ENCODE data around the gene HACD4.
A peak's percentile ranks its signal among the peaks of the same experiment; 100 is the strongest.

The HACD4 gene

GRCh38 chr9:20994486-20994885, 37.0 kb downstream of the HACD4 start:
- Mint-ChIP-seq H3K9me3 (no peaks in the 10 kb centered on the region), H3K27me3 (ENCODE audit: low read depth) (no peaks in the 10 kb centered on the region), H3K27ac (peak overlapping the region in 1 of 3 experiments; percentile 13), H3K4me3 (no peak overlapping the region), H3K36me3 (ENCODE audit: low read depth) (peaks cover 73% of the 10 kb centered on the region), H3K4me1 (no peaks in the 10 kb centered on the region)
- no peak for TF ChIP-seq CTCF (IDR thresholded peaks at IDR 0.05; ENCODE audit: unreplicated experiment in 3 of 3)

DNA sequence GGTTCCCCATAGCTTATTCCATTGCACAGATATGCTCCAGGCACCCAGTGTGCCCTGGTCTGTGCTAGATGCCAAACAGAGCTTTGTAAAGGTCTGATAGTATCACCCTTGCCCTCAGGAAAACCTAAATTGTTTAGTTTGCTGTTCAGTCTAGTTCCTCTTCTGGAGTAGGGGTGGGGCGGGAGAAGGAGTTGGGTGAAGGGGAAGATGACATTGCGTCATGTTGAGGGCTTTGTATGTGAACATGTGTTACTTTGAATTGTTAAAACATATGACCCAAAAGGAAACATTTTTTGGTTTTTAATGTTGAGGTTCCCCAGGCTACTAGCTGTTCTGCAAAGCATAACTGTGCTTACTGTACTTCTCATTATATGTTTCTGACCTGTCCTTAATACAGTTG, 40.6 kb downstream of the HACD4 start:
- Mint-ChIP-seq H3K27ac (peak overlapping the region in 1 of 3 experiments; percentile 38), H3K36me3 (ENCODE audit: low read depth) (peaks cover 77% of the 10 kb centered on the region), H3K9me3 (no peaks in the 10 kb centered on the region), H3K4me3 (no peak overlapping the region), H3K4me1 (peaks cover 14% of the 10 kb centered on the region), H3K27me3 (ENCODE audit: low read depth) (no peaks in the 10 kb centered on the region)
- no peak for TF ChIP-seq CTCF (IDR thresholded peaks at IDR 0.05; ENCODE audit: unreplicated experiment in 3 of 3)

GRCh38 chr9:20989923-20990341, 41.5 kb downstream of the HACD4 start:
- H3K4me1 Mint-ChIP-seq: peaks cover 14% of the 10 kb centered on the region
- H3K9me3 Mint-ChIP-seq: no peaks in the 10 kb centered on the region
- H3K27me3 Mint-ChIP-seq (ENCODE audit: low read depth): no peaks in the 10 kb centered on the region
- peaks cover 68% of the 10 kb centered on the region for H3K36me3 Mint-ChIP-seq (ENCODE audit: low read depth)
- no peak for TF ChIP-seq CTCF (IDR thresholded peaks at IDR 0.05; ENCODE audit: unreplicated experiment in 3 of 3)
- H3K4me3 Mint-ChIP-seq: no peak overlapping the region
- peak overlapping the region in 1 of 3 experiments; percentile 38 for H3K27ac Mint-ChIP-seq

GRCh38 chr9:20988671-20989315, 42.6 kb downstream of the HACD4 start:
- no peaks in the 10 kb centered on the region for H3K27me3 Mint-ChIP-seq (ENCODE audit: low read depth)
- peaks cover 60% of the 10 kb centered on the region for H3K36me3 Mint-ChIP-seq (ENCODE audit: low read depth)
- peaks cover 14% of the 10 kb centered on the region for H3K4me1 Mint-ChIP-seq
- H3K9me3 Mint-ChIP-seq: no peaks in the 10 kb centered on the region
- no peak overlapping the region for H3K4me3 Mint-ChIP-seq
- peak overlapping the region in 2 of 3 experiments; percentile 27 to 53 for H3K27ac Mint-ChIP-seq
- no peak for TF ChIP-seq CTCF (IDR thresholded peaks at IDR 0.05; ENCODE audit: unreplicated experiment in 3 of 3)

- TF ChIP-seq CTCF (IDR thresholded peaks at IDR 0.05; ENCODE audit: unreplicated experiment in 3 of 3): no peak
- H3K27me3 Mint-ChIP-seq (ENCODE audit: low read depth): no peaks in the 10 kb centered on the region
- H3K27ac Mint-ChIP-seq: peak overlapping the region in 2 of 3 experiments; percentile 9 to 18
- peaks cover 60% of the 10 kb centered on the region for H3K36me3 Mint-ChIP-seq (ENCODE audit: low read depth)
- H3K4me3 Mint-ChIP-seq: no peak overlapping the region
- peaks cover 14% of the 10 kb centered on the region for H3K4me1 Mint-ChIP-seq
- H3K9me3 Mint-ChIP-seq: no peaks in the 10 kb centered on the region
Measured at GRCh38 chr9:20988061-20988460, 43.4 kb downstream of the HACD4 start.

- no peak for TF ChIP-seq CTCF (IDR thresholded peaks at IDR 0.05; ENCODE audit: unreplicated experiment in 3 of 3)
Measured at GRCh38 chr9:20987521-20987920, 43.9 kb downstream of the HACD4 start.

More at GRCh38 chr9:20987521-20987920, 43.9 kb downstream of the HACD4 start:
- H3K36me3 Mint-ChIP-seq (ENCODE audit: low read depth): peaks cover 61% of the 10 kb centered on the region
- H3K27me3 Mint-ChIP-seq (ENCODE audit: low read depth): no peaks in the 10 kb centered on the region
- peak overlapping the region in 2 of 3 experiments; percentile 9 to 18 for H3K27ac Mint-ChIP-seq
- H3K4me3 Mint-ChIP-seq: no peak overlapping the region
- peaks cover 14% of the 10 kb centered on the region for H3K4me1 Mint-ChIP-seq
- no peaks in the 10 kb centered on the region for H3K9me3 Mint-ChIP-seq

Data from nephron (organoid).